Measurements from ENCODE around the gene TMEM30B.
"Not testable (repeated sequence)": the region's sequence is repeated elsewhere in the genome, so short reads cannot be mapped to it uniquely, and the experiment has no call there.

Gene TMEM30B, protein sequence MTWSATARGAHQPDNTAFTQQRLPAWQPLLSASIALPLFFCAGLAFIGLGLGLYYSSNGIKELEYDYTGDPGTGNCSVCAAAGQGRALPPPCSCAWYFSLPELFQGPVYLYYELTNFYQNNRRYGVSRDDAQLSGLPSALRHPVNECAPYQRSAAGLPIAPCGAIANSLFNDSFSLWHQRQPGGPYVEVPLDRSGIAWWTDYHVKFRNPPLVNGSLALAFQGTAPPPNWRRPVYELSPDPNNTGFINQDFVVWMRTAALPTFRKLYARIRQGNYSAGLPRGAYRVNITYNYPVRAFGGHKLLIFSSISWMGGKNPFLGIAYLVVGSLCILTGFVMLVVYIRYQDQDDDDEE

GRCh38 chr14:61281186-61281947 is at the start of gene TMEM30B:
Gene TMEM30B (minus strand): TSS chr14:61281338. CDS start chr14:61281147, 191 bp downstream.
- DNase-seq: peak in 2 of 4 experiments; percentile 20 to 45

GRCh38 chr14:61330511-61330910 is 49.4 kb upstream of the TMEM30B start:
- DNase-seq: no peak

GRCh38 chr14:61329478-61330051 is 48.4 kb upstream of the TMEM30B start:
- no peak for DNase-seq

- no peak for DNase-seq
Measured at GRCh38 chr14:61328626-61329262, 47.6 kb upstream of the TMEM30B start.

DNA sequence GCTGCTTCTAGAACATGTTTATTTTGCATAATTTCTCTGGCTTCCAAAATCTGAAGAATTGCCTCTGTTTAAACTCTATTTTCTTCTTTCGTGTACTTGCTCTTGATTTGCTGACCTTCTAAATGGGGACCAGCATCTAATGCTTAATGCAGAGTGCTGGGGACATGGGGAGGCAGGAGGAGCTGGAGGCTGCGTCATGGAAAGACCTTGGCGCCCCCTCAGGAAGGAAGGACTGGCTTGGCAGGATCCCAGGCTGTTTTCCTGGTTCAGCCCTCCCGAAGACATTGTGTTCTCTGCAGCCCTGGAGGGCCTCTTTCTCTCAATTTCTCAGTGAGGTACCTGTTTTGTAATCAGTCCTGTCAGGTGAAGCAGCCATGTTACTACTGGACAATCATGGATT is 45.7 kb upstream of the TMEM30B start:
- no peak for DNase-seq

DNA sequence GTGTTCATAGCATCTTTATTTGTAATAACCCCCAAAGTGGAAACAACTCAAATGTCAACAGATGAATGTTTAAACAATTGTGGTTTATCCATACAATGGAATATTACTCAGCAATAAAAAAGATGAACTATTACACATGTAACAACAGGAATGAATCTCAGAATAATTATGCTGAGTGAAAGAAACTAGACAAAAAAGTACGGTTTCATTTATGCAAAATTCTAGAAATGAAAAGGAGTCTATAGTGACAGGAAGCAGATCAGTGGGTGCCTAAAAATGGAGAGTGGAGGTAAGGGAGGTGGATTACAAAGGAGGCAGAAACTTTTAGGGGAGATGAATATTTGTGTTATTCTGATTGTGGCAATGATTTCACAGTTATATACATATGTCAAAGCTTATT is 45.0 kb upstream of the TMEM30B start:
- DNase-seq: no peak

DNA sequence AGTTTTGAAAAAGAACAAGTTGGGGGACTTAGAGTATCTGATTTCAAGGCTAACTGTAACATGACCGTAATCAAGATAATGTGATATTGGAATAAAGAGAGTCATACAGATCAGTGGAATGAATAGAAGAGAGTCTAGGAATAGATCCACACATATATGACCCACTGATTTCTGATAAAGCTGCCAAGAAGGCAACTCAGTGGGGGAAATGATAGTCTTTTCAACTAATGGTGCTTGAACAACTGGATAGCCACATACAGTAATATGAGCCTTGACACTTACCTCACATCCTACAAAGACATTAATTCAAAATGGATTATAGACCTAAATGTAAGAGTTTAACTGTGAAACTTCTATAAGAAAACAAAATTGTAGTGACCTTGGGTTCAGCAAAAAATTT is 44.0 kb upstream of the TMEM30B start:
- DNase-seq: no peak

DNA sequence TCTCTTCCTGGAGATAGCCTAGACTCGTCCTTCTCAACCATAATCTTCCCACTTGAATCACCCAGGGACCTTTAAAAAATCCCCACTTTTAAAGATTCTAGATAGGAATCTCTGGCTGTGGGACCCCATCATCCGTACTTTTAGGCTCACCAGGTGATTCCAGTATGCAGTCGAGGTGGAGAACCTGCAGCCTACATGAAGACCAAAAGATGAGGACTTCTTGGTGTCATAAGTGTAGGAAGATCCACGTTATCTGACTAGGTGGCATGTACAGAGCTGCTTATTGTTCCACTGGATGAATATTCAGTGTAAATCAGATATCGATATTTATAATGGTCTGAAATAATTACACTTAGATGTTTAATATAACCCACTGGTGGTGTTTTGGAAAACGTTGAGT is 42.8 kb upstream of the TMEM30B start:
- no peak for DNase-seq

- DNase-seq: no peak
Measured at GRCh38 chr14:61322799-61323290, 41.7 kb upstream of the TMEM30B start.

DNA sequence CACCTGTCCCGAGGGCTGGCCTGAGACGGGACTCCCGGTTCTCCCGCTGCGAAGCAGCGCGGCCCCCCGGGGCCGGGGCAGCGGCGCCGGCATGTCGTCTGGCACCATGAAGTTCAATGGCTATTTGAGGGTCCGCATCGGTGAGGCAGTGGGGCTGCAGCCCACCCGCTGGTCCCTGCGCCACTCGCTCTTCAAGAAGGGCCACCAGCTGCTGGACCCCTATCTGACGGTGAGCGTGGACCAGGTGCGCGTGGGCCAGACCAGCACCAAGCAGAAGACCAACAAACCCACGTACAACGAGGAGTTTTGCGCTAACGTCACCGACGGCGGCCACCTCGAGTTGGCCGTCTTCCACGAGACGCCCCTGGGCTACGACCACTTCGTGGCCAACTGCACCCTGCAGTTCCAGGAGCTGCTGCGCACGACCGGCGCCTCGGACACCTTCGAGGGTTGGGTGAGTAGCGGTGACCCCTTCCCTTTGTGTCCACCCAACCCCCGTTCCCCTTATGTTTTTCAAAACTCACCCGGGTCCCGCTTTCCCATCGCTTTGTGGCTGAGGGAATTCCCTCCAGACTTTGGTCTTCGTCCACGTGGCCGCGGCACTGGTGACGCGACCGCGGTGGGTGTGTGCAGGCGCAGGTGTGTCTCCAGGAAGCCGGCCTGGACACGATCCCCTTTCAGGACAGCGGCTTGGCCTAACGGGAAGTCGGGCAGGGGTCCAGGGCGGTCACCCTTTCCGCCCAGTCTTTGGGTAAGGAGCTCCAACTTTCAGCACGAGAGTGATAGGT is 41.1 kb upstream of the TMEM30B start:
- no peak for DNase-seq

DNA sequence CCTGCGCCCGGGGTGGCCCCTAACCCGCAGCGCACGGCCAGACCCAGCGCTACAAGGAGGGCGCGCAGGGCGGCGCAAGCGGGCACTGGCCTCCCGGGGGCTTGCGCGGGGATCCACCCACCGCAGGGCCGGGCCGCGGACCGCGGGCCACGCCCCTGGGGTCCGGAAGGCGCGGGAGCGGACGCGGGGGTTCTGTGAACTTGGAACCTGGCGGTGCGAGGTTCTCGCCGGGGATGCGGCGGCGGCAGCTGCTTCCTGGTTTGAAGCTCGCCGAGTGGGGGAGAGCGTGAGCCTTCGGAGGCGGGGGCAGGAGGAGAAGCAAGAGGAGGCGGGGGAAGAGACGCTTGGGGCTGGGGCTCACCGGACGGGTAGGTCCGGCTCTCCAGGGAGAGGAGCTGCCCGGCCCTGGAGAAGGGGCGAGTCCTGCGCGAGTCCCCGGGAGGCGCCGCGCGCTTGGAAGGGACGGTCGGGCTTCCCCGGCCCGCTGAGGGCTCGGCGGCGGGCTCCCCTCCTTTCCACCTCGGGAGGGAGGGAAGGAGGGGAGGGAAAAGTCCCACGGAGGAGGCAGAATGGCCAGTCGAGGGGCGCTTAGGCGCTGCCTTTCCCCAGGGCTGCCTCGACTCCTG is 40.4 kb upstream of the TMEM30B start, which contains the start of gene PRKCH:
Gene PRKCH (plus strand): TSS at position 195 of the 626 bp plus-strand sequence. CDS start 523 bp downstream, outside the sequence.
- DNase-seq: peak; percentile 47 to 77 (median 62)

DNA sequence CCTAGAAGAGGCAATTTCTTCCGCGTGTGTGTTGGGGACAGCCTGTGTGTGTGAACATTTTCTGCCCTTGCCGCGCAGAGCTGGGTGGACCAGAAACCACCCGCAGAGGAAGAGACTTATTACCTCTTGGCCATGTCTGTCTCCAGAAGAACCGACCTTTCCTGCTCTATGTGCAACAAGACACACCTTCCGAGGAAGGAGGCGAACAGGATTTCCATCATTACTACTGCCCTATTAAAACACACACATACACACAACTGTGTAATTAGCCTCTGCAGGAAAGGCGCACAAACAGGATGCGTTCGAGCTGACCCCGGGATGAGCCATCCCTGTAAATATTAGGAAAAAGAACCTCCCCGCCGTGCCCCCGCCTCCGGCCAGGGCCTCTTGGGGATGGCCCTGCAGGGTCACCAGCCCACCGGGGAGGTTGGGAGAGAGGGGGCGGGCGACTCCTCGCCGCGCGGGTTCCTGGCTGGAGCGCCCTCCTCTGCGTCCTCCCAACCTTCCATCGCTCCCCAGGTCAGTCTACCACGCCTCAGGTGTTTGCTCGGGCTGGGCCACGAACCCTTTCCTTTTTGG is 39.8 kb upstream of the TMEM30B start:
- no peak for DNase-seq

DNA sequence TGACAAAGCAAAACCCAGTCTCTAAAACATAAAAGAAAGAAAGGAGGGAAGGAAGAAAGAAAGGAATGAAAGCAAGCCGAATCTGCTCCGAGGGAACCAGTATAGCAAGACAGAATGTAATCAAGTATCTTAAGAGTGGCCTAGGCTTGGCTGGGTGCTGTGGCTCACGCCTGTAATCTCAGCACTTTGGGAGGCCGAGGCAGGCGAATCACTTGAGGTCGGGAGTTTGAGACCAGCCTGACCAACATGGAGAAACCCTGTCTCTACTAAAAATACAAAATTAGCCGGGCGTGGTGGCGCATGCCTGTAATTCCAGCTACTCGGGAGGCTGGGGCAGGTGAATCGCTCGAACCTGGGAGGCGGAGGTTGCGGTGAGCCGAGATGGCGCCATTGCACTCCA is 39.0 kb upstream of the TMEM30B start:
- DNase-seq: not testable (repeated sequence)

DNA sequence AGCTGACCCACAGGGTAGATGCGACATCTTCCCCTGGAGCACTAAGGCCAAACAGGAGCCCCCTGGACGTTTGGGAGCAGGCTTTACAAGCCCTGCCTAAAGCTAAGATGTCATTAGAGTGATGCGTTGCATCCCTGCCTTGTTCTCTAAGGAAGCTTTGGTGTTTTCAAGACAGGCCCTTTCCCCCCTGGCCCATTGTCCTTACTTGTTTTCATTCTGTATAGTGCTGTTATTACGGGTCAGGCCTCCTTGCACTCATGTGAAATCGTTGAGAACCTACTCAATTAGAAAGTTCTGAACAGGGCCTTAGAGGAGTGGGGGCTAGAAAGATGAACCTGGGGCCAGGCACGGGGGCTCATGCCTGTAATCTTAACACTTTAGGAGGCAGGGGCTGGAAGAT is 38.6 kb upstream of the TMEM30B start:
- no peak for DNase-seq

- no peak for DNase-seq
Measured at GRCh38 chr14:61319086-61319485, 37.9 kb upstream of the TMEM30B start.

GRCh38 chr14:61315313-61315712 is 34.2 kb upstream of the TMEM30B start:
- no peak for DNase-seq

DNA sequence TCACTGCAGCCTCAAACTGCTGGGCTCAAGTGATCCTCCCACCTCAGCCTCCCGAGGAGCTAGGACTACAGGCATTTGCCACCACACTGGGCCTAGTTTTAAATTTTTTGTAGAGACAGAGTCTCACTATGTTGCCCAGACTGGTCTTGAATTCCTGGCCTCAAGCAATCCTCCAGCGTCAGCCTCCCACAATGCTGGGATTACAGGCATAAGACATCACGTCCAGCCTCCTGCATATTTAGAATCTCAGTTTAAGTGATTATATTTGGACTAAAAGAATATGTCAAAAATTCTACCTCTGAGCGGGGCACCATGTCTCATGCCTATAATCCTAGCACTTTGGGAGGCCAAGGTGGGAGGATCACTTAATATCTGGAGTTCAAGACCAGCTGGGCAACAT is 27.6 kb upstream of the TMEM30B start:
- DNase-seq: not testable (repeated sequence)

- no peak for DNase-seq
Measured at GRCh38 chr14:61308198-61308597, 27.1 kb upstream of the TMEM30B start.

GRCh38 chr14:61304688-61305087 is 23.6 kb upstream of the TMEM30B start:
- DNase-seq: no peak

DNA sequence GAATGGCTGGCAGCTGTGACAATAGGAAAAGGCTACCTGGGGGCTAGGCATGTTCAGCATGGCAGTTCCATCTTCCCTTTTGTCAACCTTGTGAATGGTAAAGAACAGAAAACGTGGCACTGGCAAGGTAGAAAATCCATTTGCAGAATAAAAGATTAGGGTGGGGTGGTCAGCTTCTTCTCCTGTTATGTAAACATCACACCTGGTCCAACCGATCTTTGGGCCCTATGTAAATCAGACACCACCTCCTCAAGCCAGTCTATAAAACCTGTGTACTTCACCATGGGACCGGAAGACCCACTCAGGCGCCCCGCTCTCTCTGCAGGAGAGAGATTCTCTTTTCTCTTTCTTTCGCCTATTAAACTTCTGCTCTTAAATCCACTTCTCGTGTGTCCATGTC is 19.6 kb upstream of the TMEM30B start:
- DNase-seq: no peak

- no peak for DNase-seq
Measured at GRCh38 chr14:61300209-61300608, 19.1 kb upstream of the TMEM30B start.
